ENCODE measurements around the gene PEX16.

PEX16 gene

DNA sequence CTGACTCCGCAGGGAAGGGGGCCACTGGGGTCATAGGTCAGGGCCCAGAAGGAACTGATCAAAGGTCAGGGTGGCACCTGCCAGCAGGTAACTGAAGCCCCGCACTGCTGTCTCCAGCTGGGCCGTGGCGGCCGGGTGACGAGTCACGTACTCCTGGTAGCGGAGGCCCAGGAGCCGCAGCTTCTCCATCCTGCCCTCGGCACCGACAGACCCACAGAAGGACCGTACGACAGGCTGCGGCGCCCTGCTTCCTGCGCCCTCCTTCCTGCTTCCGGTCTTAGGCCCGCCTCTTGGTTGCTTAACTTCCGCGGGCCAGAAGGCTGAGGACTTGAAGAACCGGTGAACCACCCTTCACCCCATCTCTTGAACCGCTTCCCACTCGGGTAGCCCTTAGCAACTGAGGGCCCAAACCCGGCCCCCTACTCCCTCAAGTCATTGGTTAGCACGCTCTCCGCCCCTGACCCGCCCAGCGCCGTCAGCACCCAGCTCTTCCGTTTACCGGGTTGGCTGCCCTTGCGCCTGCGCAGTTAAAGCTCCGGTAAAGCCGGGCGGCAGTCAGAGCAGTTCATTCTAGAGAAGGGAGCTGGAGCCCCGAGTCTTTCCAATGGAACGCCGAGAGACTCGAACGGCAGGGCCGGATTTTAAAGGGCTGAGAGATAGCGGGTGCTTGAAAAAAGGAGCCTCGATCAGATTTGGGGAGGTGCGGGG lies at the start of gene PEX16:
PEX16 (minus strand) TSS at position 255 of the 708 bp plus-strand sequence; CDS start at position 189, 66 bp downstream.
- DNase-seq: peak; percentile 99

DNA sequence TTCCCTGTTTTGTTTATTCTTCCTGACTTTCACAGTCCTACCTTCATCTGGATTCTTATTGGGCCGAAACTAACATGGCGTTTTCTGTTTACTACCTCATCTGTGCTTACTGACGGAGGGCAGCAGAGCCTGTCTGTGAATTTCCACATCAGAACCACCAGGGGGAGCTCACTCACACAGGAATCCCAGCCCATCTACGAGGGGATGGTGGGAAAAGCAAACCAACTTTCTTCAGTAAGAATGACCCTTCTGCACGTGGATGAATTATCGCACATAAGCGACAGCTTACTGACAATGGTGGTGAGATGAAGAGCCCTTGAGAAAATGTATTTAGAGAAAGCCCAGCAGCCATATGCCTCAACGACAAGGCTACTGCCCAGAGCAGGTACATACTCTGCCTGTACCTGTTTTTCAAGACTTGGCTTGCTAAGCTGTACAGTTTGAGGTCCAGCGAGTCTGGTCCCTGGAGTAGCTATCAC lies 47.3 kb upstream of the PEX16 start:
- DNase-seq: peak; percentile 77

GRCh38 chr11:45961751-45962240 lies 44.1 kb upstream of the PEX16 start:
- DNase-seq: no peak

DNA sequence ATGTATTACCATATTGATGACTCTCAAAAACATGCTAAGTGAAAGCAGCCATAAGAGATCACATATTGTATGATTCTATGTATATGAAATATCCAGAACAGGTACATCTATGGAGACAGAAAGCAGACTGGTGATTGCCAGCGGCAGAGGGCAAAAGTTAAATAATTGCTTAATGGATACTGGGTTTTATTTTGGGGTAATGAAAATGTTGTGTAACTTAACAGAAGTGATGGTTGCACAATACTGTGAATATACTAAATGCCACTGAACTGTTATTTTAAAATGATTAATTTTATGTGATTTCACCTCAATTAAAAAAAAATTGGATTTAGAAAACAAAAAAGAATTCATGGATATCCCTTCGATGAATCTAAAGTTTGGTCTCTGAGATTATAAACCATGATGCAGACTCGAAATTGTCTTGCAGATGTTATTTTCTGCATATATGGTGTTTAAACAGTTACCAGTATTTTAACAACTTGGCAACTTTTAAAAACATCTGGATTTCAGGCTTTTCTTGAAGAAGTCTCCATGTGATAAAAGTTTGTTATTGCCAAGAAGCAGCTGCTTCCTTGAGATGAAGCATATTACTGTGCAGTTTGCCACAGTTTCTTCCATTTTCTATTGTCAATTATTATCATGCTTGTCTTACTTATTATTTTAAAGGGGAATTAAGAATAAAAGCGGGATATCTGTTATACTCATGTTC lies 42.9 kb upstream of the PEX16 start:
- peak; percentile 20 for DNase-seq

DNA sequence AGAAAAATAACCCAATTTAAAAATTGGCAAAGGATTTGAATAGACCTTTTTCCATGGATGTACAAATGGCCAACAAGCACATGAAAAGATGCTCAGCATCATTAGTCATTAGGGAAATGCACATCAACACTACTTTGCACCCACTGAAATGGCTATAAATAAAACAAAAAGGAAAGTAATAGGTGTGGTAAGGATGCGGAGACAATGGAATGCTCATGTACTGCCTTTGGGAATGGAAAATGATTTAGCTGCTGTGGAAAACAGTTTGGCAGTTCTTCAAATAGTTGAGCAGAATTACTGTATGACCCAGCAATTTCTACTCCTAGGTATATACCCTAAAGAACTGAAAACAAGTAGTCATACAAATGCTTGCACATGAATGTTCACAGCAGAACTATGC lies 42.2 kb upstream of the PEX16 start:
- DNase-seq: no peak

DNA sequence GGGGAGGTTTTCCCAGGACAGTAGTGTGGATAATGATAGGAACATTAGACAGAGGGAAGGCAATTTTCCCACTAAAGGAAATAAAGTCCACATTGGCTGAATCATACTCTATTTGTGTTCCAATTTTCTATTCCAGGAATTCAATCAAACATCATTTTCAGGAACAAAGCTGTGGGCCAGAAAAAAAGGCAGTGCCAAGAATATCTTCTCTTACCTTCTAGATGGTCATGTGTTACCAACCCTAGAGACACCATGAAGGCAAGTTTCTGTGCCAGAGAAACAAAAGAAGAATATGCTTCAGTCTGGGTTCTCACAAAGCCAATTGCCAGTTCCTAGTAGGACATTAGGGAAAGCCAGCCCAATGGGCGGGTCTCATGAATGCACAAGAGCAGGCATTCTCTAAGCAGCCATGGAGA lies 32.3 kb upstream of the PEX16 start:
- DNase-seq: no peak

GRCh38 chr11:45948356-45948755 lies 30.7 kb upstream of the PEX16 start:
- DNase-seq: no peak

- DNase-seq: no peak
Observed at GRCh38 chr11:45947885-45948284, 30.2 kb upstream of the PEX16 start.

DNA sequence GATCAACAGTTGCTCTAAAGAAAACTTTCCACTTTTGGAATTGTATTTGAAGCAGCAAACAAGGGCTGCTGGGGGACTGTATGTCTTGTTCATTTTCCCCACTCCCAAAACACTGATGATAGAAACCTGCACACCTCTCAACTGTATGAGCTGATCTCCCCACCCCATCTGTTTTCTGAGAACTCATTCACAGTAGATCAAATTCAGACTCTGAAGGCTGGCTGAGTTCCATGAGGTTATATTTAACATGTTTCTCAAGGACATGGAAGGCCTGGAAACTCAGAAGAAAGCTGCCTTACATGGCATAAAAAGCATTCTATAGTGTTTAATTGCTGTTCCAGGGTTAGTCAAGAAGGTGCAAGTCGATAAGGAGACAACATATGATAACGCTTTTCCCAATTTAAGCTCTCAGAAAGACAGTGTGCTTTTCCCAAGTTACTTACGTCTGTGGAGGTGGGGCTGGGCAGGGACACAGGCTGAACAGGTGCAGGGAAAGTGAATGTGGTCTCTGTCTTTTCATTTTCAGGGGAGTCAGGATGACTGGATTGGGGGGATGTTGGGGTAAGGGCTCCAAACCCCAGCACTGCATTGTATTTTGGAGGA lies 27.8 kb upstream of the PEX16 start:
- DNase-seq: no peak

- DNase-seq: no peak
Observed at GRCh38 chr11:45942381-45942780, 24.7 kb upstream of the PEX16 start.

DNA sequence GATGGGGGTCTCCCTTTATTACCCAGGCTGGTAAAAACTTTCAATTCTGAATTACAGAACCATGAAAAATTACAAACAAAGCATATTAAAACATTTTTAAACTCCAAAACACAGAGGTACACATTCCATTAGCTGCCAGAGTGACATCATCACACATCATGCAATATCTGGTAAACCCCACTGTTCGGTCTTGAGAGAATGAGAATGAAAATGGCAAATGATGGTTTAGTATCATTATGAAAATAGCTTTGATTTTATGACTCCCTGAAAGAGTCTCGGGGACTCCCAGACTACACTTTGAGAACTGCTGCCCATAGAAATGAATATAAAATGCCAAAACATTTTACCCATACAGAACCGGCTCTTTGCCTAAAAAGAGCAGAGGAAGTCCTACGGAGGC lies 23.6 kb upstream of the PEX16 start:
- DNase-seq: no peak

DNA sequence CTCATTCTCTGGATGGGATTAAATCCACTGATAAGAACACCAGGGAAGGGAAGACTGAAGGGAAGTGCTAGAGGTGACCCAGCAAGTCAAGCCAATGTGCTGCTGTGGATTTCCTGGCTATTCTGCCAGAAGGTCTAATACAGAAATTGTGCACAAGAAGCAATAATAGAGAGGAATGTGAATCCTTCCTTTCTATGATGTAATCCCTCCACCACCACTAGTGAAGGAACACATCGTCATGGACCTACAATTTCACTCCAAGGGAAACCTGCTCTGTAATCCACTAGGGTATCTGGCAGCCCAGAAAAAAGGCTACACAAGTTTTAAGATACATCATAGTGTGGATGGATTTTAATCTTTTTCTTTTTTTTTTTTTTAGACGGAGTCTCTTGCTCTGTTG lies 22.2 kb upstream of the PEX16 start:
- no peak for DNase-seq

- no peak for DNase-seq
Observed at GRCh38 chr11:45937916-45938315, 20.2 kb upstream of the PEX16 start.

- DNase-seq: no peak
Observed at GRCh38 chr11:45936511-45937054, 18.9 kb upstream of the PEX16 start.

- DNase-seq: no peak
Observed at GRCh38 chr11:45935349-45936064, 17.8 kb upstream of the PEX16 start.

- no peak for DNase-seq
Observed at GRCh38 chr11:45934580-45935318, 17.1 kb upstream of the PEX16 start.

DNA sequence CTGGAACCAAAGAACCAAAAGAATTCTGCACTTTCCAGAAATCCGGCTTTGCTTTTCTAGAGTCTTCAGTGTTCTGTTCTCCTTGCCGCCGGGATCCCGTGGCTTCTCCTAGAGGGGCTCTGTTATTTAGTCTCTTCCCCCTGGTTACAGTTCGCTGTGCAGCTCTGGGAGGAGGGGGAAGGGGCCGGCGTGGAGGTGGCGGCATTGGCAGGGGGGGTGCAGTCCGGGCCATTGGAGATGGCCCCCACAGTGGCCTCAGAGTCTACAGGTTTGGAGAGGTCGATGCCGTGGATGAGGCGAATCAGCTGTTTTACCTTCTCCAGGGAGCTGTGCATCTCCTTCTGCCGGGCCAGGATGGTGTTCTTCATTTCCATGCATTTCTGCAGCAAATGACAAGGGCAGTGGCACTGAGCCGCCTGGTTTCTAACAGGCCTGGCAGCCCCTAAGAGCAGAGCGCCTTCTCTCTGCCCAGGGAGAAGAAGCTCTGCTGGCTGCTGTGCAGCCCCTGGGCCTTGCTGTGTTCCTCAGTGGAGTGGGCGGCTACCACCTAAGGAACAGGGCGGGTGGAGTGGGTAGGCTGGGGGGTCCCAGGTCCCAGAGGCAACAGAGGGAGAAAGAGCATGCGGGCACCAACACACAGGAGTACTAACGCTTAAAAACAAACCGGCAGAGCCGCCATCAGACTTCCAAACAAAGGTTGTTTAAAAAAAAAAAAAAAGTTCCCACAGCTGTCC lies 16.3 kb upstream of the PEX16 start:
- DNase-seq: no peak

GRCh38 chr11:45933131-45933831 lies 15.6 kb upstream of the PEX16 start:
- DNase-seq: peak; percentile 67

DNA sequence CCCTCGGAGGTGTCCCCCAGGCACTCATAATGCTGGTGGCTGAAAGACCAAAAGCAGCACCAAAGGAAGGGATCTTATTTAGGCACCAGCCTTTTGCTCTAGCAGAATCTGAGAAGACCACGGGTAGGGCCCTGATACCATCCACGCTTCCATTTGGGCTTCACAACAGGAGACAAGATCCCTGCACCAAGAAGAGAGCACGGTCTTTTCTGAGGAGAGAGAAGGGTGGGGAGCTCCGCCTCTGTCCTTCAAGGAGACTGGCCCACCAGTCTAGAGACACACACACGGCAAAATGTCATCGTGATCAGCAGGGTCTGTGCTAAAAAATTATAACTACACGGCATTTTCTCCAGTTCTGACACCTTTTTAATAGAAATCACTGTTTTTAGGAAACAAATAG lies 14.5 kb upstream of the PEX16 start:
- DNase-seq: no peak

DNA sequence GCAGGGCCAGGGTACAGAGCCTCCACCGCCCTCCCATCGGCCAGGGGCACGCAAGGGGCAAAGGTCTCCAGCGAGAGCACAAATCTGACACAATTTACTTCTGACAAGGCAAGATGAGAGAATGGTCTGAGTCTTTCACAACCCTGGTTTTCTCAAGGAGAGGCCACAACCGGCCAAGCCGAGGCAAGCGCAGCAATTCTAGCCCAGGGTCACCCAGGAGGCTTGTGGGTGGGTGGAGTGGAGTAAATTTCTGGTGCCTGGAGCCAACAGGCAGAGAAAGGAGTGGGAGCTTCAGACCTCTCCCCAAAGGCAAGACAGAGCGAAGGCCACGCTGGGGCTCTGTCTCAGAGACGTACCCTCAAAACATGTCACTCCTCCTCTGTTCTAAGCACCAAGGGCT lies 14.1 kb upstream of the PEX16 start:
- DNase-seq: no peak

Measured in suppressor macrophage treated with lipopolysaccharide for 4 hours (primary cell).